Liver (tissue), 9 donors: ENCODE results near the gene NEK7. TPM values are rescaled to one million over a fixed set of nuclear protein-coding genes. Genes with fewer than 3 reads are reported as not detected.
A peak's percentile ranks its signal among the peaks of the same experiment; 100 is the strongest.

ENCODE experiments used
- DNase-seq: peaks from one replicate; pipeline ENCODE4 v3.0.0-alpha.2; 2017; ENCODE audit warnings: low spot score
- H3K27ac ChIP-seq, 2 donors: one replicate each; pipeline ENCODE4 v1.7.0; 2013; ENCODE audit warnings: inconsistent platforms in 2 of 2, low read length in 2 of 2, control low read depth in 1 of 2, low read depth in 1 of 2, mild to moderate bottlenecking in 1 of 2
- H3K27me3 ChIP-seq, 4 donors: one replicate each; pipeline versions ENCODE4 v1.6.1 to v1.7.0; 2013; ENCODE audit warnings: low read length in 3 of 4, inconsistent platforms in 1 of 4, mild to moderate bottlenecking in 1 of 4, moderate library complexity in 1 of 4; ENCODE audit not compliant: control insufficient read depth in 4 of 4, insufficient read depth in 4 of 4
- H3K36me3 ChIP-seq, 4 donors: one replicate each; pipeline versions ENCODE4 v1.6.1 to v1.7.0; 2013; ENCODE audit warnings: low read length in 3 of 4, mild to moderate bottlenecking in 3 of 4, low read depth in 1 of 4, moderate library complexity in 1 of 4; ENCODE audit not compliant: control insufficient read depth in 4 of 4, insufficient read depth in 3 of 4
- H3K4me1 ChIP-seq, 4 donors: one replicate each; pipeline versions ENCODE4 v1.6.1 to v1.7.0; 2013; ENCODE audit warnings: low read length in 3 of 4, mild to moderate bottlenecking in 3 of 4, moderate library complexity in 1 of 4; ENCODE audit not compliant: control insufficient read depth in 4 of 4, insufficient read depth in 4 of 4
- H3K4me3 ChIP-seq, 3 donors: one replicate each; pipeline versions ENCODE4 v1.6.1 to v1.7.0; 2013; ENCODE audit warnings: low read length in 3 of 3, control low read depth in 1 of 3, low read depth in 1 of 3, mild to moderate bottlenecking in 1 of 3
- H3K9ac ChIP-seq, 2 donors: one replicate each; pipeline ENCODE4 v1.7.0; 2013; ENCODE audit warnings: low read length in 2 of 2, mild to moderate bottlenecking in 2 of 2, moderate library complexity in 2 of 2, control low read depth in 1 of 2, low read depth in 1 of 2
- H3K9me3 ChIP-seq, 4 donors: one replicate each; pipeline versions ENCODE4 v1.6.1 to v1.7.0; 2013; ENCODE audit warnings: low read length in 3 of 4; ENCODE audit not compliant: control insufficient read depth in 4 of 4
- EGR1 ChIP-seq, 2 donors: IDR thresholded peaks; 2 replicates each; pipeline ENCODE4 v1.6.1; 2016 to 2018; ENCODE audit warnings: antibody characterized with exemption in 2 of 2, low read depth in 2 of 2
- FOXA1 ChIP-seq: IDR thresholded peaks from 2 replicates; pipeline ENCODE4 v1.6.1; 2016; ENCODE audit warnings: antibody characterized with exemption
- FOXA2 ChIP-seq: IDR thresholded peaks from 2 replicates; pipeline ENCODE4 v1.6.1; 2016; ENCODE audit warnings: antibody characterized with exemption
- GABPA ChIP-seq, 2 donors: IDR thresholded peaks in 1 of 2; conservative IDR thresholded peaks in 1 of 2; 2 replicates each; pipeline ENCODE4 v1.6.1; 2016; ENCODE audit warnings: antibody characterized with exemption in 2 of 2, mild to moderate bottlenecking in 1 of 2, moderate library complexity in 1 of 2
- HNF4A ChIP-seq, 2 donors: conservative IDR thresholded peaks; 2 replicates each; pipeline ENCODE4 v1.6.1; 2016; ENCODE audit warnings: antibody characterized with exemption in 2 of 2, mild to moderate bottlenecking in 2 of 2
- HNF4G ChIP-seq: IDR thresholded peaks from 2 replicates; pipeline ENCODE4 v1.6.1; 2016; ENCODE audit warnings: antibody characterized with exemption
- JUND ChIP-seq, 2 donors: IDR thresholded peaks; 2 replicates each; pipeline ENCODE4 v1.6.1; 2016; ENCODE audit warnings: antibody characterized with exemption in 2 of 2
- NR2F2 ChIP-seq: IDR thresholded peaks from 2 replicates; pipeline ENCODE4 v1.6.1; 2016; ENCODE audit warnings: antibody characterized with exemption
- RAD21 ChIP-seq, 2 donors: IDR thresholded peaks; 2 replicates each; pipeline ENCODE4 v1.6.1; 2016; ENCODE audit warnings: antibody characterized with exemption in 2 of 2, mild to moderate bottlenecking in 2 of 2
- RXRA ChIP-seq, 2 donors: IDR thresholded peaks; 2 replicates each; pipeline ENCODE4 v1.6.1; 2017 to 2018; ENCODE audit warnings: antibody characterized with exemption in 2 of 2, mild to moderate bottlenecking in 1 of 2
- SP1 ChIP-seq: IDR thresholded peaks from 2 replicates; pipeline ENCODE4 v1.6.1; 2018; ENCODE audit warnings: antibody characterized with exemption, mild to moderate bottlenecking
- TAF1 ChIP-seq: conservative IDR thresholded peaks from 2 replicates; pipeline ENCODE4 v1.6.1; 2016; ENCODE audit warnings: antibody characterized with exemption, mild to moderate bottlenecking
- YY1 ChIP-seq: IDR thresholded peaks from 2 replicates; pipeline ENCODE4 v1.6.1; 2016; ENCODE audit warnings: antibody characterized with exemption, mild to moderate bottlenecking
- WGBS: extraction: QIAGEN DNeasy Blood & Tissue Kit; methylation state at CpG from one replicate; pipeline ENCODE4 v1.1.7; 2013; 5-methylcytosine and 5-hydroxymethylcytosine counted together
- polyA plus RNA-seq, 2 donors: library from polyadenylated mRNA; stranded (reverse) in 1 of 2; unstranded in 1 of 2; fragments of 200-250 nt in 1 of 2; fragments of >200 nt in 1 of 2; fragmentation: Nextera tagmentation in 1 of 2; extraction: Ambion mirVana in 1 of 2; gene quantifications; one replicate each; pipeline versions ENCODE4 v1.2.1 to v1.2.3, GENCODE V29; 2013 to 2015
- total RNA-seq, 2 donors: library from RNA; depleted of rRNA; stranded (reverse); fragments of >200 nt; gene quantifications; one replicate each; pipeline ENCODE4 v1.2.3, GENCODE V29; 2014
- TF ChIP-seq, protein P1 (sequence below): IDR thresholded peaks from 2 replicates; pipeline ENCODE4 v1.6.1; 2016; ENCODE audit warnings: antibody characterized with exemption
- TF ChIP-seq, protein P2 (sequence below): IDR thresholded peaks from 2 replicates; pipeline ENCODE4 v1.6.1; 2016; ENCODE audit warnings: antibody characterized with exemption
- TF ChIP-seq, protein P3 (sequence below): fragments of 150-350 bp; IDR thresholded peaks from 2 replicates; pipeline ENCODE4 v1.5.1; 2017; ENCODE audit warnings: improper control_type of control experiment, low read depth, low read length; ENCODE audit not compliant: missing input control
- TF ChIP-seq, protein P4 (sequence below): IDR thresholded peaks from 2 replicates; pipeline ENCODE4 v1.6.1; 2016; ENCODE audit warnings: antibody characterized with exemption, mild to moderate bottlenecking
- TF ChIP-seq, protein P5 (sequence below): IDR thresholded peaks from 2 replicates; pipeline ENCODE4 v1.6.1; 2016; ENCODE audit warnings: antibody characterized with exemption
- donor health status: healthy.
- donor health status: healthy.
- donor health status: healthy.
- donor health status: healthy.
- donor health status: healthy.

NEK7 gene
- total and polyA plus RNA-seq, 4 donors, result 9.2 to 34.4 (median 20.2) TPM

DNA sequence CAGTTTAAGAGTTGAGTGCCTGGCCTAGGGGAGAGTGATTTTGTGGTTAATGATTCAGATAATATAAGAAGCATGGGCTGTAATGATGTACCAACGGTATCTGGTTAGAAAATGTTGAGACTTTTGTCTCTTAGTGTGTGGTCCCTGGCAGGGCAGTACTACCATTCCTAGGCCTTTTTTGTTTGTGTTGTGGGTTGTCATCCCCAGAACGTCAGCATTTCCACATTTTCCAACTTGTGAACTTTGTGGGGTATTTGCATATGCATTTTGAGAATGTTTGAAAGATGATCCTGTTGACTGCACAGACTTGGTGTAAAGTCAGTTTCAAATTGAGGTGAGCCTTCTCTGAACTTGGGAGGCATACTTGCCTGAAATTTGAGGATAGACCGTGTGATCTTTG is 11.4 kb downstream of the NEK7 start:
- Histone ChIP-seq H3K4me1 (peaks cover under 1 to 35% (median 12%) of the 10 kb centered on the region in 4 donors), H3K27ac (no peak overlapping the region), H3K36me3 (no peaks in the 10 kb centered on the region), H3K9ac (peak overlapping the region in 1 of 2 donors; percentile 25), H3K27me3 (no peaks in the 10 kb centered on the region), H3K9me3 (no peaks in the 10 kb centered on the region), H3K4me3 (no peak overlapping the region)
- 69% methylated on average over 3 of the region's 3 CpGs for WGBS
- TF ChIP-seq FOXA1 (no peak), NR2F2 (no peak), TAF1 (no peak), JUND (IDR thresholded peaks at IDR 0.05) (no peak), HNF4A (conservative IDR thresholded peaks at IDR 0.05) (no peak), HNF4G (no peak), FOXA2 (no peak), EGR1 (IDR thresholded peaks at IDR 0.05; ENCODE audit: low read depth in 2 of 2) (no peak), RAD21 (IDR thresholded peaks at IDR 0.05) (no peak), RXRA (IDR thresholded peaks at IDR 0.05) (no peak), SP1 (no peak), GABPA (IDR thresholded peaks at IDR 0.05 in 1 of 2, conservative IDR thresholded peaks at IDR 0.05 in 1 of 2) (no peak)
- TF ChIP-seq, protein P1, sequence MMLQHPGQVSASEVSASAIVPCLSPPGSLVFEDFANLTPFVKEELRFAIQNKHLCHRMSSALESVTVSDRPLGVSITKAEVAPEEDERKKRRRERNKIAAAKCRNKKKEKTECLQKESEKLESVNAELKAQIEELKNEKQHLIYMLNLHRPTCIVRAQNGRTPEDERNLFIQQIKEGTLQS, result no peak
- TF ChIP-seq, protein P2, sequence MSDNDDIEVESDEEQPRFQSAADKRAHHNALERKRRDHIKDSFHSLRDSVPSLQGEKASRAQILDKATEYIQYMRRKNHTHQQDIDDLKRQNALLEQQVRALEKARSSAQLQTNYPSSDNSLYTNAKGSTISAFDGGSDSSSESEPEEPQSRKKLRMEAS, result no peak
- TF ChIP-seq, protein P3, sequence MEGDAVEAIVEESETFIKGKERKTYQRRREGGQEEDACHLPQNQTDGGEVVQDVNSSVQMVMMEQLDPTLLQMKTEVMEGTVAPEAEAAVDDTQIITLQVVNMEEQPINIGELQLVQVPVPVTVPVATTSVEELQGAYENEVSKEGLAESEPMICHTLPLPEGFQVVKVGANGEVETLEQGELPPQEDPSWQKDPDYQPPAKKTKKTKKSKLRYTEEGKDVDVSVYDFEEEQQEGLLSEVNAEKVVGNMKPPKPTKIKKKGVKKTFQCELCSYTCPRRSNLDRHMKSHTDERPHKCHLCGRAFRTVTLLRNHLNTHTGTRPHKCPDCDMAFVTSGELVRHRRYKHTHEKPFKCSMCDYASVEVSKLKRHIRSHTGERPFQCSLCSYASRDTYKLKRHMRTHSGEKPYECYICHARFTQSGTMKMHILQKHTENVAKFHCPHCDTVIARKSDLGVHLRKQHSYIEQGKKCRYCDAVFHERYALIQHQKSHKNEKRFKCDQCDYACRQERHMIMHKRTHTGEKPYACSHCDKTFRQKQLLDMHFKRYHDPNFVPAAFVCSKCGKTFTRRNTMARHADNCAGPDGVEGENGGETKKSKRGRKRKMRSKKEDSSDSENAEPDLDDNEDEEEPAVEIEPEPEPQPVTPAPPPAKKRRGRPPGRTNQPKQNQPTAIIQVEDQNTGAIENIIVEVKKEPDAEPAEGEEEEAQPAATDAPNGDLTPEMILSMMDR, result no peak
- no peak for DNase-seq

DNA sequence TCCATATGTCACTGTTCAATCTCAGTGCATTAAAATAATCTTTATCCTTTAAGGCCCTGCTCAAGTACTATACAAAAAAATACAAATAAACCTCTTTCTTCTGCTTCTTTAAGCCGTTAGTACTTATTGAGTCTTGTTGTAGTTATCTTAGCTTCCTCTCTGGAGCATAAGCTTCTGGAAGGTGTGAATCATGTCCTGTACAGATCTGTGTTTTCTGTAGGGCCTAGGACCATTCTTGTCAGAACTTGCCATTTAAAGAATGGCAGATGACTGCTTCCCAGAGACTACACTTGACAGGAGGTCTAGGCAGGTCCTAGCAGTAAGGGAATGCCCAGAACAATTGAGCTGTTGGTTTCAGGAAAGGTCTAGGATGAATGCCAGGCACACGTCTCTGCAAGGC is 12.9 kb downstream of the NEK7 start:
- TF ChIP-seq, protein P3, result no peak
- no peak for TF ChIP-seq JUND (IDR thresholded peaks at IDR 0.05)
- TF ChIP-seq, protein P1, result no peak
- TF ChIP-seq, protein P2, result no peak
- TF ChIP-seq, protein P4, sequence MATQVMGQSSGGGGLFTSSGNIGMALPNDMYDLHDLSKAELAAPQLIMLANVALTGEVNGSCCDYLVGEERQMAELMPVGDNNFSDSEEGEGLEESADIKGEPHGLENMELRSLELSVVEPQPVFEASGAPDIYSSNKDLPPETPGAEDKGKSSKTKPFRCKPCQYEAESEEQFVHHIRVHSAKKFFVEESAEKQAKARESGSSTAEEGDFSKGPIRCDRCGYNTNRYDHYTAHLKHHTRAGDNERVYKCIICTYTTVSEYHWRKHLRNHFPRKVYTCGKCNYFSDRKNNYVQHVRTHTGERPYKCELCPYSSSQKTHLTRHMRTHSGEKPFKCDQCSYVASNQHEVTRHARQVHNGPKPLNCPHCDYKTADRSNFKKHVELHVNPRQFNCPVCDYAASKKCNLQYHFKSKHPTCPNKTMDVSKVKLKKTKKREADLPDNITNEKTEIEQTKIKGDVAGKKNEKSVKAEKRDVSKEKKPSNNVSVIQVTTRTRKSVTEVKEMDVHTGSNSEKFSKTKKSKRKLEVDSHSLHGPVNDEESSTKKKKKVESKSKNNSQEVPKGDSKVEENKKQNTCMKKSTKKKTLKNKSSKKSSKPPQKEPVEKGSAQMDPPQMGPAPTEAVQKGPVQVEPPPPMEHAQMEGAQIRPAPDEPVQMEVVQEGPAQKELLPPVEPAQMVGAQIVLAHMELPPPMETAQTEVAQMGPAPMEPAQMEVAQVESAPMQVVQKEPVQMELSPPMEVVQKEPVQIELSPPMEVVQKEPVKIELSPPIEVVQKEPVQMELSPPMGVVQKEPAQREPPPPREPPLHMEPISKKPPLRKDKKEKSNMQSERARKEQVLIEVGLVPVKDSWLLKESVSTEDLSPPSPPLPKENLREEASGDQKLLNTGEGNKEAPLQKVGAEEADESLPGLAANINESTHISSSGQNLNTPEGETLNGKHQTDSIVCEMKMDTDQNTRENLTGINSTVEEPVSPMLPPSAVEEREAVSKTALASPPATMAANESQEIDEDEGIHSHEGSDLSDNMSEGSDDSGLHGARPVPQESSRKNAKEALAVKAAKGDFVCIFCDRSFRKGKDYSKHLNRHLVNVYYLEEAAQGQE, result no peak
- no peak for TF ChIP-seq TAF1
- no peak for TF ChIP-seq GABPA (IDR thresholded peaks at IDR 0.05 in 1 of 2, conservative IDR thresholded peaks at IDR 0.05 in 1 of 2)
- no peak for TF ChIP-seq YY1
- no peak for TF ChIP-seq RAD21 (IDR thresholded peaks at IDR 0.05)
- TF ChIP-seq FOXA2, result no peak
- TF ChIP-seq NR2F2, result no peak
- no peak for TF ChIP-seq FOXA1
- TF ChIP-seq, protein P5, sequence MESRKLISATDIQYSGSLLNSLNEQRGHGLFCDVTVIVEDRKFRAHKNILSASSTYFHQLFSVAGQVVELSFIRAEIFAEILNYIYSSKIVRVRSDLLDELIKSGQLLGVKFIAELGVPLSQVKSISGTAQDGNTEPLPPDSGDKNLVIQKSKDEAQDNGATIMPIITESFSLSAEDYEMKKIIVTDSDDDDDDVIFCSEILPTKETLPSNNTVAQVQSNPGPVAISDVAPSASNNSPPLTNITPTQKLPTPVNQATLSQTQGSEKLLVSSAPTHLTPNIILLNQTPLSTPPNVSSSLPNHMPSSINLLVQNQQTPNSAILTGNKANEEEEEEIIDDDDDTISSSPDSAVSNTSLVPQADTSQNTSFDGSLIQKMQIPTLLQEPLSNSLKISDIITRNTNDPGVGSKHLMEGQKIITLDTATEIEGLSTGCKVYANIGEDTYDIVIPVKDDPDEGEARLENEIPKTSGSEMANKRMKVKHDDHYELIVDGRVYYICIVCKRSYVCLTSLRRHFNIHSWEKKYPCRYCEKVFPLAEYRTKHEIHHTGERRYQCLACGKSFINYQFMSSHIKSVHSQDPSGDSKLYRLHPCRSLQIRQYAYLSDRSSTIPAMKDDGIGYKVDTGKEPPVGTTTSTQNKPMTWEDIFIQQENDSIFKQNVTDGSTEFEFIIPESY, result no peak
- 78% methylated on average over 2 of the region's 2 CpGs for WGBS
- H3K9ac ChIP-seq, result no peak overlapping the region
- no peaks in the 10 kb centered on the region for H3K9me3 ChIP-seq
- no peak for DNase-seq
- H3K27ac ChIP-seq, result no peak overlapping the region
- H3K4me3 ChIP-seq, result no peak overlapping the region
- no peaks in the 10 kb centered on the region for H3K27me3 ChIP-seq
- no peaks in the 10 kb centered on the region for H3K36me3 ChIP-seq
- peaks cover 3 to 41% (median 15%) of the 10 kb centered on the region in 4 donors for H3K4me1 ChIP-seq
